ENCODE results near the gene SERGEF.

SERGEF gene

DNA sequence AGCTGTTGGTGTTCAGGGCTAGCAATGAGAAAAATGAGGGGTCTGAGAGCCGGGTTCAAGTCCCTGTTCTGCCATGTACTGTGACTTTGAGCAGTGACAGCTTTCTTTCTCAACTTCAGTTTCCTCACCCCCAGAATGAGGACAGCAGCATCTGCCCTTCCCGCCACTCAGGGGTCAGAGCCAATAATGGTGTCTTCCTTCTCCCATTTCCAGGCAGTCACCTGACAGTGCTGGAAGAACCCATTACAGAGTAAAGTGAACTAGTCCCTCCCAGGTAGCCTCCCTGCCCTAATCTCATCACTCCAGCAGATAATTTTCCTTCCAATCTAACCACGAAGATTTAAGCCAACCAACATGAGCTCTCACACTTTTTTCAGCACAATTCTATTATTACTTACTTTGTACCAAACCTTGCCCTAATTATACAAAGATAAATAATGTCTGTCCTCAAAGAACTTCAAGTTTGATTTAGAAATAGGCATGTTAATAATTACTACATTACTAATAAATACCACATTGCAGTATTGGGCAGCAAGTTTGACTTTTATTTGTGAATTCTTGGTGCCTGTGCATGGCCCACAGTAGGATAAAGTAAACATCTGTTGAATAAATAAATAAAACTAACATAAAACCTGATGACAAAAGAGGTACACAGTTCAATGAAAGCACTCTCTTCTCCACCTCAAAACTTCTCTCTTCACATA, 61.0 kb downstream of the SERGEF start:
- no peak for DNase-seq (ENCODE audit: low read depth)

DNA sequence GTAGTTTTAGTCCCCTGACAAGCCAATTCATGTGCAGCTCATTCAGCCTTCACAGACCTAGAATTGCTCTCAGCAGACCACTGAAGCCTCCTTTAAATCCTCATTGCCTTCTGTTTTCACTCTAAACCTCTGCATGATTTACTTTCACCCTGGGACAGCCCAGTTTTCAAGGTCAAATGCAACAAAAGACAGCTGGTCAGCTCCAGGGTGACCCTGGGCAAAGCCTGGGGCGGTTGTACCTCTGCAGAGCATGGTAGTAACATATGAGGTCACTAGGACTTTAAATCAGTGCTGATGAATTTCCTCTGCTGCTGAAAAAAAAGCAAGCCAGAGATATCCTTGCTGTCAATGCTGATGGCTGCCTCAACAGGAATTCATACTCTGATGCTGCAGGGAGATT, 62.2 kb downstream of the SERGEF start:
- no peak for DNase-seq (ENCODE audit: low read depth)

DNA sequence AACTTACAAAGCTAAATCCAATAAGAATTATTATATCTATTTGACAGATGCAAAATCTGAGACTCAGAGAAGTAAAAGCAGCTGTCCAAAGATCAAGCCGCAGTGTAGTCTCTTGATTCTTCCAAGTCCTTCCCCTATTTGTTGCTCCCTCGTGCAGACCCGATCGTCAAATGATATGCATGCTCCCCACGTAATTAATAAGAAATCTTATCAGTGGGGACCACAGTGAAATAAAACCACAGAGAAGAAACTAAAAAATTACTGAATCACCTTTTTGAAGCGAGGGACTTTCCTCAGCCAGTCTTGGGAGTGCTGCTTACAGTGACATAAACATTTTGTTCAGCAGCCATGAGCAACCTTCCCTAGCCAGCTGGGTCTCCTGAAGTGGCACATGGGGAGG, 64.6 kb downstream of the SERGEF start:
- DNase-seq (ENCODE audit: low read depth): no peak

DNA sequence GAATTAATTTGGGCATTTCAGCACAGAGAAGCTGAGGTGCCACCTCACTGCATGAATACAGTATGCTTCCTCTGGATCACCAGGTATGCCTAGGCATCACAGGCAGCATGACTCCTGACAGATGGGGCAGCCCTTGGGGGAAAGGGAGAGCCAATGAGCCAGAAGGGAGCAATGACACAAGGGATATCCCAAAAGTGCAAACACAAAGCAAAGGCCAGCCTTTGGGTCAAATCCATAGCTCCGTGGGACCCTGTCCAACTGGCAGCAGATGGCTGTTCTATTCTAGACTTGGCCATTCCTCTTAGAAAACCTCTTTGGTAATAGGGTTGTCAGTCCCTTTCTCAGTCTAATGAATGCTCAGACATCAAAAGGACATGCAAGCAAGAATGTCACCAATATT, 73.3 kb downstream of the SERGEF start:
- DNase-seq (ENCODE audit: low read depth): no peak

DNA sequence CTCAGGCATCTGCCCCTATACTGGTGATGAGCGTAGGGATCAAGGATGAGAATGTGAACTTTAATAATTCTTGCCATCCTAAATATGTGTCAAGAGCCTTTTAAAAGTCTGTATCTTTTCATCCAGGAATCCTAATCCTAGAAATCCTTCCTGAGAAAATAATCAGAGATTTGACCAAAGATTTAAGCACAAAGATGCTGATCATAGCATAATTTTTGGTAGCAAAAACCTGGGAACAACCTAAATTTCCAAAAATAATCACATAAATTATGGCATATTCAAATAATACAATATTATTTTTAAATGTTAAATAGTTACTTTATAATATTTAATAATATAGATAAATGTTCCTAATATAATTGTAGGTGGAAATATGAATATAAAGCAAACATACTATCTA, 76.1 kb downstream of the SERGEF start:
- DNase-seq (ENCODE audit: low read depth): no peak

DNA sequence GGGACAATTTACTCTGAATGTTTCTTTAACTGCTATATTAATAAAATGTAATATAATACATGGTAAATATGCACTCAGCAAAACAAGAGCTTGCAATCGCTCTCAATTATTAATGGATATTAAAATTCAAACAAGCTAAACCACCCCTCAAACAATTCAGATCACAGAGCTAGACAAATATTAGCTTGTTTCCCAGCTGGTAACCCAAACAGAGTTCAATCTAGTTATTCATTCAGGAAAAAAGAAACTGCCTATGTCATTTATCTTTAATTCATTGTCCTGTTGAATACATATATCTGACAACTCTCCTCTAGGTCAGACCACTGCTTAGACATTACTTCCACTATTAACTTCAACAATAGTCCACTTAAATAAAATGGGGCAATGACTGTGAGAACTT, 78.7 kb downstream of the SERGEF start:
- no peak for DNase-seq (ENCODE audit: low read depth)

DNA sequence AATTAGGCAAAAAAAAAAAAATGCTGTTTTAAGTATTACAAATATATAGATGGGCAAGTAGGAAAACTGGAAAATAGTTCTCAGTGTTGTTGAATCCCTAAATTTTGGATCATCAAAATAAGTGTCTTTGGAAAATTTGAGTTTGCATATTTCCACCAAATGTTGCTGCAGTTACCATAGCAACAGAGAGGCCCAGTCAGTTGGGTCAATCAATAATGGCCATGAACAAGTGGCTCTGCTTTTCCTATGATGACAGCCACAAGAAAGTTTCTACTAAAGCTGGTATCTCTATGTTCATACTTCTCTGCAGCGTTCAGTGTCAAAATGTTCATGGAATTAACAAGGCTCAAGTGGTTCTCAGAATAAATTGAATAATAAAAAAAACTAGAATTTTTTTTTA, 79.1 kb downstream of the SERGEF start:
- no peak for DNase-seq (ENCODE audit: low read depth)

DNA sequence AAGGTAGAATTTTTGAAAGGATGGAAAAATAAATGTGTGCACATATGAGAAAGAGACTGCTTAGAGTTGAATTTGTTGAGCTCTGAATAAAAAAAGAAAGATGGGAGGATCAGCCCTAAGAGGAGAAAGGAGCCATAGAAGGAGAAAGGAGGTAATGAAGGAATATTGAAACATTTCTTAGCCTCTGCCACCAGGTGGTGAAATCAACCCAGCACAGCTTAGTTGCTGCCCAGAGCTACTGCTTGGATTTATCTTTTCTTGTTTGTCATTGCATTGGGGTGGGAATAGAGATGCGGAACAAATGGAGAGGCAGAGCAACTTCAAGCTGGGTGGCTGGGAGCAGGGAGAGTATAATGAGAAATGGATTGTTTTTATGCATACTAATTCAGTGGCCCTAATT, 80.4 kb downstream of the SERGEF start:
- no peak for DNase-seq (ENCODE audit: low read depth)

DNA sequence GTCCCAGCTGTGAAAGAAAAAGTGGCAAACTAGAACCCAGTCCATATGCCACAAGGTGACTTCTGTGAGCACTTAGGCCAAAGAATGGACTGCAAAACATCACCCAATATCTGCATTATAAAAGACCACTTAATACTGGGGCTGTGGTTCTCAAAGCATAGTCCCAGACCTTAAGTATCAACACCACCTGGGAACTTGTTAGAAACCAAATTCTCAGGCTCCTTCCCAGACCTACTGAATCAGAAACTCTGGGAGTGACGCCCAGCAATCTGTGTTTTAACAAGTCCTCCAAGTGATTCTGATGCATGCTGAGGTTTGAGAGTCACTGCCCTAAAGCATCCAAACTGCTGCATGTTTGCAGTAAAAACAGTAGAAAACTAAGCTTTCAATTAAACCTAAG, 81.3 kb downstream of the SERGEF start:
- DNase-seq (ENCODE audit: low read depth): no peak

DNA sequence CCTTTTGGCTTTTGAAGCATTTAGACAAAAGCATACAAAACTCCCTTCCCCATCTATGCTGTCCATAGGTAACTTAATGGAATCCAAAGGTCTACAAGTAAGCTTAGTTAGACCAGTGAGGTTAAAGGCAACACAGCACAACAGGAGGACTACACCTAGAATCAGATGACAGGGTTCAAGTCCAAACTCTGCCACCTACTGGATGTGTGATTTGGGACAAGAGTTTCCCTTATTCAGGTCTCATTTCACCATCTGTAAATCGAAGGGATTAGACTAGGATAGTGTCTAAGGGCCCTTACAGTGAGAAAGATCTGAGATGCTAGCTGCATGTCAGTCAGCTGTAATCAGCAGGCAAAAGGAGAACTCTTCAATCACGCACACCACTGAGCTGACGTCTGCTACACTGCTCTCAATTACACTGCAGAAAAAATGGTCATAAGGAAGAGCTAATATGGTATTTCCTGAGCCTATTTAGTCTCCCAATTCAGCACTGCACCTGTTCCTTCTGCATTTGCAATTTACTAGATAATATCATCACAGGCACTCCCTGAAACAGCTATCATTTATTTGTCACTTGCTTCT, 82.2 kb downstream of the SERGEF start:
- no peak for DNase-seq (ENCODE audit: low read depth)

DNA sequence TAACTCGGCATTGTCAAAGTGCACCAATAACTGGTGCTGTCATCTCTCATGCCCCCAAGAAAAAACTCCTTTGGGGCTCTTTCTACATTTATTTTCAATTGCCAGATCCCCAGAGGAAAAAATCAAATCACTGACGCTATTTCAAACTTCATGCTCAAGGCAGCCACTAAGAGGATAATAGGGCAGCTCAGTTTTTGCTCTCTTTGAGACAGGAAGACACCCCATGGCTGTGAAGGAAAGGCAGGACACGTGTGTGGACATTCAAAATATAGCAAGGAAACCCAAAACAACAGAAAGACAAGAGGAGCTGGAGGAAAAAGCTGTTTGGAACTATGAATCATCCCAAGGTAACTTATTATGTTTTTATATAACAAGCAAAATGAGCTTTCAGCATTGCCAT, 83.7 kb downstream of the SERGEF start:
- no peak for DNase-seq (ENCODE audit: low read depth)

DNA sequence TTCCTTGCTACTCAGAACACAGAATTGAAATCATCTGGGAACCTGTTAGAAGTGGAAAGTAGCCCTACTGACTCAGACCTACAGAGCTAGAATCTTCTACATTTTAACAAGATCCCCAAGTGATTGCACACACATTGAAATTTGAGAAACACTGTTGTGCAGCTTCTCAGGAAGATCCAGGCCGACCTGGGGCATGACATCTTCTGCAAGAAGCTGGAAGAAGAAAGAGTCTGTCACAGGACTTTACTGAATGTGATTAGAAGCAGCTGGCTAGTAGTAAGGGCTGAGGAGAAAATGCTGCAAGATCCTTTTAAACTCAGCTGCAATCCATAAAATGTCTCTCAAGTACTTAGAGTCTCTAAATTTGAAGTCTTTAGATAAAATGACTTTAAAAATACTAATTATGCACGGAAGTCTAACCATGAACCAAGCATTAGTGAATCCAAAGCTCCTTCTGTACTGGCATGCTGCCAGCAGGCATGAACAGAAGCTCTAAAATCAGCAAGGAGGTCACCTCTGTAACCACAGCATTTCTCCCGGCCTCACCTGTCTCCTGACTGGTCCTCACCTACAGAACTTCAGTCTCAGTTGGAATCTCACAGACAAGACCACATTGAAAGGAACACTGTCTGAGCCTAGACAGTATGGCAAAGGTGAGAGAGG, 85.0 kb downstream of the SERGEF start:
- peak; percentile 13 for DNase-seq (ENCODE audit: low read depth)

DNA sequence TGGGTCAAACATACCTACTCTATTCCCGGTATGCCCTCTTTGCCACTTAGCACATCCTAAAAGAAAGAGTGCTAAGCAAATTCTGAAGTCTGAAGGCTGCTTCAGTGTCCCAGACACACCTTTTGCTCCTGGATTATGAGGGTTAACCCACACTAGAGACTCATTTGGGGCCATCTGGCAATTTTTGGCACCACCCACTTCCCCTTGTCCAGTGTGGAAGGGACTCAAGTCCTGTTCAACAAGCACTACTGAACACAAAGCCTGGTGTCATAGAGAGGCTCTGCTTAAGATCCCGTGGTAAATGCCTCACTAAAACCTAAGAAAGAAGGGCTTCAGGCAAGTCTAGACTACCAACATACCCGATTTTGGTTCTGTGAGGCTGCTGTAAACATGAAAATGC, 85.8 kb downstream of the SERGEF start:
- DNase-seq (ENCODE audit: low read depth): no peak

DNA sequence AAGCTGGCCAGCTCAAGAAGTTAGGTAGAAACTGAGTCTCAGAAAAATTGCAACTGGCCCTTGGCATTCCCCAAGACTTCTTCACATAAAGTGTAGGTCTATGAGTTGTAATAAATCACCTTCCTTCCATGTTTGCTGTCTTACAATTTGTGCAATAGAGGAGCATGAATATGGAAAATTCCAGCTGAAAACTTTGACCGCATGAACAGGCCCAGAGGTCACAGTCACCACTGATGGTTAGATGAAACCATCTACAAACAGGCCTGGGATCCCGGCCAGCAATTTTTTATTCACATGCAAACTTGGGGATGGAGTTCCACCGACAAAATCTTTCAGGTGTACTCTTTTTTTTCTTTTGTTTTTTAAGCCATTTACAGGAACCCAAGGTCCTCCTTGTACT, 88.1 kb downstream of the SERGEF start:
- DNase-seq (ENCODE audit: low read depth): no peak

DNA sequence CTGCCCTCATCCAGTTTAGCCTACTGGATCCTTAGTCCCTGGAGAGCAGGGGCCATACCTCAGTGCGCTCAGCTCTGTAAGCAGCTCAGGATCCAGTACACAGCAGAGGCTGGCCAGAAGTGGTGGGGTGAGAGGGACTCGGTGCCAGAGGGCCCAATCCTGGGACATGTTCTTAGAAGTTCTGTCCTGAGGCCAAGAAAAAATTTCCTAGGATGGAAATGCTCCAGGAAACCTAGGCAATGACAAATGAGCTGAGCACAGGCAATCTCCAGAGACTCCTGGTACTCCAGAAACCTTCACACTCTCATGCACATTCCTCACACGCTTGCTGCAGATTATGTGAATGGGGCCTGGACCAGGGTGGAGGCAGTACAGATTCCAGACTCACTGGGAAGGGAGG, 89.6 kb downstream of the SERGEF start:
- DNase-seq (ENCODE audit: low read depth): no peak

DNA sequence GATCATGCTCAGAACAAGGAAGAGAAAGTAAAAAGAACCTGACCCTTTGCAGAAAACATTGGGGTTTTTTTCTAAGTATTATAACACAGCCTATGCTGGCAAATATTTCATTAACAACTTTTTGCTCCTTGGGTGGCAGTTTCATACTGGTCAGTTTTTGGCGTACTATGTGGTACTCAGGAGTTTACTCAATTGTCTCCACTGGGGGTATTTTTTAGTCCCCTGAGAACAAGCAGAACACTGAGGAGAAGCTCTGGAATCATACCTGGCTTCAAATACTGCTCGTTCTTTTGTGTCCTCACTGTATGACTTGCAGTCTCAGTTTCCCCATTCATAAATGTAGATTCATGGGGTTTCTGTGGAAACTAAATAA, 90.4 kb downstream of the SERGEF start:
- no peak for DNase-seq (ENCODE audit: low read depth)

DNA sequence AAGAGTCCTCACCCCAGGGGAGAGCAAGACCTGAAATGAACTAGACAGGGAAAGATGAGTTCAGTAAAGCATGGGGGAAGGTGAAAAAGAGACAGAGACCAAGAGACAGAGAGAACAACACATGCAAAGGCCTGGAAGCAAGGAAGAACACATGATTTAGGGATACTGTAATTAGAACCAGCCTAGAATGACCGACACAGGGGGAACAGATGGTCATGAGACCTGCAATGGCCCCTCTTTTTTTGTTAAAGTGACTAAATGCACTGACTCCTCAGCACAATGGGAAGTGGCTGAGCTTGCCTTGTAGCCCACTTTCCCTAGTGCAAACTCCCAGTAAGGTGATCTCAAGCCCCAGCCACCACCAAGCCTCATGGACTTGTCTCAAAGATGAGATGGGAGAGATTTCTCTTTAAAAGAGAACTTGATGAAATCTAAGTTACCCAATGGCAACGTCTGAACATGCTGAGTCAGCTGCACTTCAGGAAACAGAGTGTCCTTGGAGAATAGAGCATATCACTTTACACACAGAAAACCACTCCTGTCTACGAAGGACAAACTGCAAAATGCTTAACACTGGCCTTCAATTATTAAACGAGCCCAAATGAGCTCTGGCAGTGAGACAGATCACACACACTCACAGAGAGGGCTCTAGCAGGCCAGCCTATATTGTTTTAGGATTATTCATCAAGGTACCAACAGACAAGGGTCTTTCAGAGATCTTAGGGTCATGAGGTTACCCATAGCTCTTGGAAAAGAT, 91.0 kb downstream of the SERGEF start:
- DNase-seq (ENCODE audit: low read depth): peak; percentile 4

DNA sequence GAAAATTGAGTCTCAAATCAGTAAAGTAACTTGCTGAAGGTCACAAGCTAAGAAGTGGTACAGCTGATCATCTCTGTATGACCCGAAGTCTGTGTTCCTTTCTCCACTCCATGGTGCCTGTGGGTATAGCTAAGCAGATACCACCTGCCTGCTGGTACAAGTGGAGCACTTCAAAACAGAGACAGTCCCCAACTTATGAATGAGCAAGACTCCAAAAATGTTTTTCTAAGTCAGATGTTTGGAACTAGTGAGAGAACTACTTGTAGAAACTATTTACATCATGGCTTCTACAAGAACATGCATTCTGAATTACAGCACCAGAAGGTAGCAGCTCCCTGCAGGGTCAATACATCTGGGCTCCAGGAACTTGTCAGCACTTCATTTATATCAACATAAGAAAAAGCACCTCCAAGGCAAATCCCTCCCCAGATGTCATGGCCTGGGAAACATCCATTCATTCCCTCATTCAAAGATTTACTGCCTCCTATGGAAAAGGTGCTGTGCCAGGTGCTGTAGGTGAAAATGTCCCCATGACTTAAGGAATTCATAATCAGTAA, 94.7 kb downstream of the SERGEF start:
- DNase-seq (ENCODE audit: low read depth): no peak

DNA sequence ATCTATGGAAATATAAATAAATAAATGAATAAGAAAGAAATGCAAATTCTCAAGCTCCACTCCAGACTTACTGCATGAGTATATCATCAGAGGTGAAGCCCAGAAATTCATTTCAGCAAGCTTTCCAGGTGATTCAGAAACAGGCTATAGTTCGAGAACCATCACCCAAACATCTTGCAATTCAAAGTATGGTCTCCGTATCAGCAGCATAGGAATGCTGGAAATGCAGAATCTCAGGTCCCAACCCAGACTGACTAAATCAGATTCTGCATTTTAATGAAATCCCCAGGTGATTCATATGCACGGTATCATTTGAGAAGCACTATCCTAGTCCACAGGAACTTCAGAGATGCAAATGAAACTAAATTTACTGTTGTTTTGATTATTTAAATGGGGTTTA, 95.3 kb downstream of the SERGEF start:
- DNase-seq (ENCODE audit: low read depth): no peak

DNA sequence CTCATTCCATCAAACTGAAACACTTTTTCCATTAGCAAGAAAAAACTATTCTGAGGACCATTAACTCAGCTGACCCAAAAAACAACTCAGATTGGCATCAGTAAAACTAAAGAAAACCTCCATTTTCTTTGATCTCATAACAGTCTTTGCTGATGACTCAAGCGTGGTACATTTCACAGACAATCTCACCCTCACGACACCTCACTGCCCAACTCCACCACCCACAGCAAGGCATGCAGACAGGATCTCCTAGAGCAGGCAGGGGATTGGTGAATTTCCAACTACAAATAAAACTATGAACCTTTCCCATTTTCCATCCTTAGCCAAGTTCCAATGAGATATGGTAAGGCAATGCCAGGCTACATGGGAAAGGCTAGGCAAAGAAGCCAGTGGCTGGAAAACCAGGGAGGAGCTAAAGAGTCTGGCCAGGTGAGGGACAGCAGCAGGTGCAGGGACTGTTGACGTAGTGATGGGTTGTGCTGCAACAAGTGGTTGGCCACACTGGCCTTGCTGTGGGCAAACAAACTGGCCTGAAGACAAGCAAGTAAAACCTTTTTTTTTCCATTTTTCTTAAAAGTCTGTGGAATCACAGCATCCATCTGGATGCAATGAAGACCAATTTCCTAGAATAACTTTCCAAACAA, 97.2 kb downstream of the SERGEF start:
- no peak for DNase-seq (ENCODE audit: low read depth)

DNA sequence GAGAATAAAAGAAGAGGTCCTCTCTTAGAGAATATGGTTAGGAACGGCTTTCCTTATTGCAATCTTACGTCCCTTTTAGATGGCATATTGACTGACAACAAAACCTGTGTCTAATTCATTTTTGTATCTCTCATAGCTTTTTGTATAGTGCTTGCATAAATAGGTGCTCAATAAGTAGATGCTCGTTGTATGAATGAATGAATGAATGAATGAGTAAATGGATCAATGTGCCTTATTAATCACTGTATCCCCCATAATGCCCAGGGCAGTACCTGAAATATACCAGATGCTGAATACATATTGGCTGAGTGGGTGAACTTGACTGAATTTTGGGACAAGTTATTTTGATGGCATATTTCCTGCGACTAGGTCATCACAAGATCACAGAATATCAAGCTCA, 97.9 kb downstream of the SERGEF start:
- DNase-seq (ENCODE audit: low read depth): no peak

DNA sequence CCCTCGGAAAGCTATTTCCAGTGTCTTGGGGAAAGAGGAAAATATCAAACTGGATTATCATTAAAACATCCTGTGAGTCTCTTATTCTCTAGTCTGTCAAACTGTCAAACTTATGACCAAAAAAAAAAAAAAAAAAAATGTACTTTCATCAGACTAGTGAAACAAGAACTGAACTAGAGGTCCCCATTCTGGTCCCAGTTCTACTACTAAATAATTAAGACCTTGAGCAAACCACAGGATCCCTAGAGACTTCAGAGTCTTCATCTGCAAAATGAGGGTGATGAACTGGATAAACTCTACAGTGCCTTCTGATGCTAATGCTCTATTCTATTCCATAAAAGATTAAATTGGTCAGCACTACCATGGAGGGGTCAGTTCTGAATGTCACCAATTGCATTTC, 105.8 kb downstream of the SERGEF start:
- no peak for DNase-seq (ENCODE audit: low read depth)

Measured in non-pigmented ciliary epithelial cell (primary cell).